ENCODE data around the gene CHD5. TPM values are rescaled to one million over a fixed set of nuclear protein-coding genes. Genes with fewer than 3 reads are reported as not detected.
A peak's percentile ranks its signal among the peaks of the same experiment; 100 is the strongest.

Gene CHD5
- total and polyA plus RNA-seq, 2 of the 13 experiments (the other 11 are each of a cell fraction or from before 2014, with no cell fraction given), result 0.02 to 0.21 TPM

GRCh38 chr1:6185635-6186382 is 5.7 kb upstream of the CHD5 start:
- CTCF ChIA-PET (ENCODE audit: low intra/inter-chr PET ratio, low total read pairs), result interaction anchor here (0.8 kb wide), 1 partner anchor 77 kb away, joined by 5 read pairs; no protein-coding TSS in a partner anchor
- no peak overlapping the region for H3K4me2 ChIP-seq (ENCODE audit: low read depth, low read length)
- in situ Hi-C loops (cut with HindIII; ENCODE audit: extremely low pct_ligation_motif_present, low pct_unique_long_range_greater_than_20kb), result no loop called here
- H3K4me1 ChIP-seq (ENCODE audit: insufficient read depth, low read length), result no peaks in the 10 kb centered on the region
- no peak overlapping the region for H2AFZ ChIP-seq (ENCODE audit: low read length)
- no peak overlapping the region for H3K4me3 ChIP-seq (replicated peaks in 1 of 3; ENCODE audit: insufficient read depth in 1 of 3, low read depth in 2 of 3, low read length in 3 of 3)
- no peak for ATAC-seq
- BruUV-seq (replicated peaks), result TSS peak; percentile 69
- H3K9me3 ChIP-seq (ENCODE audit: low read length), result no peaks in the 10 kb centered on the region
- H3K27ac ChIP-seq (ENCODE audit: extremely low read length, insufficient read depth, low read length), result no peak overlapping the region
- H4K20me1 ChIP-seq (ENCODE audit: insufficient read depth, low read length), result peaks cover 53% of the 10 kb centered on the region
- POLR2A ChIA-PET, result interaction anchor here (1.0 to 1.7 kb wide), 2 partner anchors 13 to 19 kb away, joined by 5 to 6 read pairs; partner anchors contain the start of gene RPL22
- peaks cover 22% of the 10 kb centered on the region for H3K79me2 ChIP-seq (ENCODE audit: insufficient read depth, low read length)
- FAIRE-seq, result no peak
- H3K9ac ChIP-seq (ENCODE audit: insufficient read depth, low read depth, low read length), result no peak overlapping the region
- 72% methylated on average over 10 of the region's 10 CpGs for WGBS (ENCODE audit: low lambda C conversion rate)
- TF ChIP-seq MTF1 (CRISPR knock-in tag; IDR thresholded peaks at IDR 0.05) (no peak), PATZ1 (CRISPR knock-in tag; IDR thresholded peaks at IDR 0.05) (peak; percentile 37; the same call in 1 of the 2 replicates), RBM22 (optimal IDR thresholded peaks at IDR 0.05; ENCODE audit: low read length) (peak; percentile 95), RAD21 (CRISPR knock-in tag; IDR thresholded peaks at IDR 0.05) (peak; percentile 34; the same call in 1 of the 2 replicates), HES4 (CRISPR knock-in tag; IDR thresholded peaks at IDR 0.05; ENCODE audit: borderline replicate concordance) (no peak), STAG1 (CRISPR knock-in tag; IDR thresholded peaks at IDR 0.05) (peak; percentile 45), CTCF (CRISPR knock-in tag; IDR thresholded peaks at IDR 0.05) (peak; percentile 67), POLR2A (IDR thresholded peaks at IDR 0.05; ENCODE audit: insufficient read depth in 1 of 2, low read depth in 2 of 2, low read length in 2 of 2) (0 out of 4 replicates have a peak, but pooled peaks of 1 of the 2 experiments have one; percentile 8)
- intact Hi-C loops (cut with micrococcal nuclease; ENCODE audit: unreplicated experiment), result no loop called here
- H3K27me3 ChIP-seq (ENCODE audit: control insufficient read depth in 1 of 2, insufficient read depth in 2 of 2, low read length in 2 of 2), result peaks cover 0 to 4% of the 10 kb centered on the region in 2 experiments; a peak in 1 of 5 replicates
- H3K36me3 ChIP-seq (replicated peaks in 1 of 2; ENCODE audit: control insufficient read depth in 1 of 2, insufficient read depth in 2 of 2, low read length in 2 of 2), result peaks cover 25 to 50% of the 10 kb centered on the region in 2 experiments
- DNase-seq (ENCODE audit: low spot score), result peak; percentile 48

All from HepG2 (cell line).